ENCODE results near the gene OST4.
"Not testable (repeated sequence)": the region's sequence is repeated elsewhere in the genome, so short reads cannot be mapped to it uniquely, and the experiment has no call there.

OST4 gene

GRCh38 chr2:27076323-27076722 is 4.9 kb upstream of the OST4 start:
- whole genome bisulfite sequencing, 2 experiments (ENCODE audit: insufficient coverage in 2 of 2): 100% methylated on average over 4 of the region's 4 CpGs
- H3K36me3 ChIP-seq (ENCODE audit: control insufficient read depth, insufficient read depth, low read length): no peaks in the 10 kb centered on the region

GRCh38 chr2:27075566-27075871 is 4.1 kb upstream of the OST4 start:
- not testable (repeated sequence) for H3K4me1 ChIP-seq (ENCODE audit: control insufficient read depth, insufficient read depth, low read length, poor library complexity, severe bottlenecking); H3K4me3 ChIP-seq (ENCODE audit: extremely low read depth, insufficient read depth, low read length, poor library complexity, severe bottlenecking); H3K27ac ChIP-seq (ENCODE audit: low read depth, low read length, severe bottlenecking); H3K9me3 ChIP-seq (ENCODE audit: control insufficient read depth, low read length); H3K36me3 ChIP-seq (ENCODE audit: control insufficient read depth, insufficient read depth, low read length)
- WGBS, 2 experiments (ENCODE audit: insufficient coverage in 2 of 2): 100% methylated on average over 1 to 6 of the region's 6 CpGs

More at GRCh38 chr2:27076323-27076722, 4.9 kb upstream of the OST4 start:
- H3K27ac ChIP-seq (ENCODE audit: low read depth, low read length, severe bottlenecking): no peak overlapping the region
- H3K4me3 ChIP-seq (ENCODE audit: extremely low read depth, insufficient read depth, low read length, poor library complexity, severe bottlenecking): no peak overlapping the region
- peaks cover 3% of the 10 kb centered on the region for H3K4me1 ChIP-seq (ENCODE audit: control insufficient read depth, insufficient read depth, low read length, poor library complexity, severe bottlenecking)
- no peaks in the 10 kb centered on the region for H3K9me3 ChIP-seq (ENCODE audit: control insufficient read depth, low read length)

DNA sequence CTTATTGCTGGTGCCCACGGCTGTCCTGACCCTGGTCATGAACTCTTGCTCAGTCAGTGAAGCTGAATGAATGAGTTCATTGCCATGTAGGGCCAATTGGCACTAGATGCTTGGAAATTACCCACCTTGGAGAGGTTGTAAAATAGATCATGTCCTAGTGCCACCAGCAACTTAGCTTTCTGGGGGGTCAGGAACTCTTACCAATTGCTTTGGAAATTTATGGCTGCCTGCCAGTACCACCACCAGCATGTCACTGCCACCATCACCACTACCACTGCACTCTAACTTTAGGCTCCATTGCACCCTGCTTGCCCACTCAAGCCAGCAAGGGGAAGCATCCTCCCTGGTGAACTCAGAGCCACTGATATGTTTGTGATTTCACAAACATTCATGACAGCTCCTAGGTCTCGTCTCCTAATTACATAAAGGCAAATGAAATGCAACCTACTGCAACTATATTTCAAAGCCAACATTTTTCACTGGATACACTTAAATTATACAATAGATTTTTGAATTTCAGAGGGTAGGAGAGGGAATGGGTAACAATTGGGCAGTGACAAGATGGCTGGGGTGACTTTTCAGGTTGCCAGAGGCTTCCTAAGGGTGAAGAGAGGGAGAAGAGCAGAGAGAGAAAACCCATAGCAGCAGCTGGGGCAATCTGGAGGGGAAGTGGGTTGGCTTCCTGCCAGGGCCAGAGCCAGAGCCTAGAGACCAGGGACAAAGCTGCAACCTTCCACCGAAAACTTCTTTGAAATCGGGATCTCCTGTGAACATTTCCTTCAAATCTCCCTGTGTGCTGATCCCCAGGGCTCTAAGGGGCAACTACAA is 3.5 kb upstream of the OST4 start:
- H3K36me3 ChIP-seq (ENCODE audit: control insufficient read depth, insufficient read depth, low read length): peaks cover 9% of the 10 kb centered on the region
- H3K4me3 ChIP-seq (ENCODE audit: extremely low read depth, insufficient read depth, low read length, poor library complexity, severe bottlenecking): no peak overlapping the region
- WGBS, 2 experiments (ENCODE audit: insufficient coverage in 2 of 2): 92 to 98% methylated on average over 3 to 4 of the region's 4 CpGs
- H3K9me3 ChIP-seq (ENCODE audit: control insufficient read depth, low read length): no peaks in the 10 kb centered on the region
- no peak overlapping the region for H3K27ac ChIP-seq (ENCODE audit: low read depth, low read length, severe bottlenecking)
- peaks cover 9% of the 10 kb centered on the region for H3K4me1 ChIP-seq (ENCODE audit: control insufficient read depth, insufficient read depth, low read length, poor library complexity, severe bottlenecking)

DNA sequence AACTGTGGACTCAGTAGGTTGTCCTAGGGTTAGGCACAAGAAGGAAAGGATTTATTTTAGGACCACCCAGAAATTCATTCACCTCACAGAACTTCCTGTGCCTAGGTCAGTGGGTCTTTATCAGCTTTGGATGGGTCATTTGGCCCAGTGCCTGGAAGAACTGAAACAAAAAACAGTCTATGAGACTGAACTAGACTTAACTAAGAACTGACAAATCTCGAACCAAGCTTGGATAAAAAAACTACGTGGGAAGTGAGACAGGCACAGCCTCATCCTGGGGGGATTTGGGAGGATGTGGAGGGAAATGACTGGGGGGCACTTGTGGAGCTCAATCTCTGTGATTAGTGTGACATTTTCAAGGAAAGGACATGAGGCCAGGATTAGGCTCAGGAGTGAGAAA is 2.3 kb upstream of the OST4 start:
- no peaks in the 10 kb centered on the region for H3K9me3 ChIP-seq (ENCODE audit: control insufficient read depth, low read length)
- peaks cover 20% of the 10 kb centered on the region for H3K36me3 ChIP-seq (ENCODE audit: control insufficient read depth, insufficient read depth, low read length)
- WGBS, 2 experiments (ENCODE audit: insufficient coverage in 2 of 2): 83 to 95% methylated on average over 2 of the region's 2 CpGs
- no peak overlapping the region for H3K4me3 ChIP-seq (ENCODE audit: extremely low read depth, insufficient read depth, low read length, poor library complexity, severe bottlenecking)
- no peak overlapping the region for H3K27ac ChIP-seq (ENCODE audit: low read depth, low read length, severe bottlenecking)
- H3K4me1 ChIP-seq (ENCODE audit: control insufficient read depth, insufficient read depth, low read length, poor library complexity, severe bottlenecking): peaks cover 16% of the 10 kb centered on the region

- 59 to 75% methylated on average over 2 to 3 of the region's 5 CpGs for WGBS, 2 experiments (ENCODE audit: insufficient coverage in 2 of 2)
- Histone ChIP-seq H3K4me3 (ENCODE audit: extremely low read depth, insufficient read depth, low read length, poor library complexity, severe bottlenecking) (peak overlapping the region; percentile 98), H3K36me3 (ENCODE audit: control insufficient read depth, insufficient read depth, low read length) (peaks cover 29% of the 10 kb centered on the region), H3K27ac (ENCODE audit: low read depth, low read length, severe bottlenecking) (peak overlapping the region; percentile 90), H3K9me3 (ENCODE audit: control insufficient read depth, low read length) (no peaks in the 10 kb centered on the region), H3K4me1 (ENCODE audit: control insufficient read depth, insufficient read depth, low read length, poor library complexity, severe bottlenecking) (peaks cover 16% of the 10 kb centered on the region)
Measured at GRCh38 chr2:27072920-27073319, 1.5 kb upstream of the OST4 start.

GRCh38 chr2:27071990-27072830 is 756 bp upstream of the OST4 start:
- Histone ChIP-seq H3K27ac (ENCODE audit: low read depth, low read length, severe bottlenecking) (peak overlapping the region; percentile 90), H3K4me1 (ENCODE audit: control insufficient read depth, insufficient read depth, low read length, poor library complexity, severe bottlenecking) (peaks cover 16% of the 10 kb centered on the region), H3K36me3 (ENCODE audit: control insufficient read depth, insufficient read depth, low read length) (peaks cover 36% of the 10 kb centered on the region), H3K4me3 (ENCODE audit: extremely low read depth, insufficient read depth, low read length, poor library complexity, severe bottlenecking) (peak overlapping the region; percentile 98), H3K9me3 (ENCODE audit: control insufficient read depth, low read length) (no peaks in the 10 kb centered on the region)
- 3 to 9% methylated on average over 10 to 13 of the region's 34 CpGs for WGBS, 2 experiments (ENCODE audit: insufficient coverage in 2 of 2)

GRCh38 chr2:27070653-27071276 is 689 bp downstream of the OST4 start:
- 10 to 11% methylated on average over 11 of the region's 11 CpGs for WGBS, 2 experiments (ENCODE audit: insufficient coverage in 2 of 2)
- H3K27ac ChIP-seq (ENCODE audit: low read depth, low read length, severe bottlenecking): peak overlapping the region; percentile 83

DNA sequence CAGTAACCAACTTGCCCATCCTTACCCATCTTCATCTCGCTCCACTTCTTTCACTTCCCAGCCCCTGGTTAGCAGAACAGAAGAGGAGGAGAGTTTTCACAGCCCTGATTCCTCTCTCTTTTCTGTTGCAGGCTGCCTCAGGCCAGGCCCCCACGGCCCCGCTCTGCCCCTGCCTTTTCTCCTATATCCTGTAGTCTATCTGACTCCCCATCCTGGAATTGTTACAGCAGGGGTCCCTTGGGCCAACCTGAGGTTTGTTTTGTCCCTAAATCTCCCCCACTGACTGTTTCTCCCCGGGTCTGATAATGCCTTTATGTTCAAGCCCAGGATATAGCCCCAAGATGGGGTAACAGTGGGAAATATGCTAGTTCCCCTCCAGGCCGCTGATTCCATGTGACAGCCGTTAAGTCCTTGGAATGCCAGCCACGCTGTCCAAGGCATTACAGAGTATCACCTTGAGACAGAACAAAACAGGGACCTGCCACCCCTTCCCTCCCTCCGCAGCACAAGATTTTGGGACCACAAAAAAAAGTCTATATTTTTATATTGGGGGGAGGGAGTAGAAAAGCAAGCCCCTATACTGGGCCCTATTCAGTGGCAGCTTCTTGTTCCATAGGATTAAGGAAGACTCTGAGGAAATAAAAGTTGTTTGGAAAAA is 1.4 kb downstream of the OST4 start:
- Histone ChIP-seq H3K4me1 (ENCODE audit: control insufficient read depth, insufficient read depth, low read length, poor library complexity, severe bottlenecking) (peaks cover 16% of the 10 kb centered on the region), H3K9me3 (ENCODE audit: control insufficient read depth, low read length) (no peaks in the 10 kb centered on the region), H3K4me3 (ENCODE audit: extremely low read depth, insufficient read depth, low read length, poor library complexity, severe bottlenecking) (peak overlapping the region; percentile 98), H3K36me3 (ENCODE audit: control insufficient read depth, insufficient read depth, low read length) (peaks cover 56% of the 10 kb centered on the region), H3K27ac (ENCODE audit: low read depth, low read length, severe bottlenecking) (no peak overlapping the region)
- 94% methylated on average over 3 to 7 of the region's 8 CpGs for WGBS, 2 experiments (ENCODE audit: insufficient coverage in 2 of 2)

More at GRCh38 chr2:27070653-27071276, 689 bp downstream of the OST4 start:
- H3K4me1 ChIP-seq (ENCODE audit: control insufficient read depth, insufficient read depth, low read length, poor library complexity, severe bottlenecking): peaks cover 16% of the 10 kb centered on the region
- H3K9me3 ChIP-seq (ENCODE audit: control insufficient read depth, low read length): no peaks in the 10 kb centered on the region
- H3K36me3 ChIP-seq (ENCODE audit: control insufficient read depth, insufficient read depth, low read length): peaks cover 49% of the 10 kb centered on the region
- H3K4me3 ChIP-seq (ENCODE audit: extremely low read depth, insufficient read depth, low read length, poor library complexity, severe bottlenecking): peak overlapping the region; percentile 98

- Histone ChIP-seq H3K27ac (ENCODE audit: low read depth, low read length, severe bottlenecking) (no peak overlapping the region), H3K36me3 (ENCODE audit: control insufficient read depth, insufficient read depth, low read length) (peaks cover 61% of the 10 kb centered on the region), H3K4me3 (ENCODE audit: extremely low read depth, insufficient read depth, low read length, poor library complexity, severe bottlenecking) (peak overlapping the region; percentile 98), H3K9me3 (ENCODE audit: control insufficient read depth, low read length) (no peaks in the 10 kb centered on the region), H3K4me1 (ENCODE audit: control insufficient read depth, insufficient read depth, low read length, poor library complexity, severe bottlenecking) (peaks cover 16% of the 10 kb centered on the region)
- WGBS, 2 experiments (ENCODE audit: insufficient coverage in 2 of 2): 85 to 94% methylated on average over 6 of the region's 6 CpGs
Measured at GRCh38 chr2:27069436-27069835, 2.0 kb downstream of the OST4 start.

DNA sequence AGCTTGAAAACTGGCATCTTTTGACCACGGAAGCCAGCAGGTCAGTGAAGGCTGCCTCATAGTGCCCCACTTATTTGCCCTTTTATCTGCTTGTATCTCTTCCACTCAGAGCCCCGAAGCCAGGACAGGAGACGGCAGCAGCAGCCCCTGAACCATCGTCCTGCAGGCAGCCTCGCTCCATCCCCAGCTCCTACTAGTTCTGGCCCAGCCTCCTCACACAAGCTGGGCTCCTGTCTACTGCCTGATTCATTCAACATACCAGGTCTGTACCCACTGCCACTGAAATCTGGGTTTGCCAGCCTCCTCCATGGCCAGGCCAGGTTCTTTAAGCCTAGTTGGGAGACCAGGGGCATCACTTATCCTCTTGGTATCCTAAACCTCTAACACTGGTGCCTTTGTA is 4.1 kb downstream of the OST4 start:
- peaks cover 77% of the 10 kb centered on the region for H3K36me3 ChIP-seq (ENCODE audit: control insufficient read depth, insufficient read depth, low read length)
- 92 to 98% methylated on average over 5 of the region's 5 CpGs for WGBS, 2 experiments (ENCODE audit: insufficient coverage in 2 of 2)
- H3K9me3 ChIP-seq (ENCODE audit: control insufficient read depth, low read length): no peaks in the 10 kb centered on the region
- H3K4me3 ChIP-seq (ENCODE audit: extremely low read depth, insufficient read depth, low read length, poor library complexity, severe bottlenecking): no peak overlapping the region
- no peak overlapping the region for H3K27ac ChIP-seq (ENCODE audit: low read depth, low read length, severe bottlenecking)
- H3K4me1 ChIP-seq (ENCODE audit: control insufficient read depth, insufficient read depth, low read length, poor library complexity, severe bottlenecking): peaks cover 13% of the 10 kb centered on the region

Data from mesodermal cell (in vitro differentiated cells).